Endodermal cell (in vitro differentiated cells): ENCODE measurements around the gene PSMD2. TPM values are rescaled to one million over a fixed set of nuclear protein-coding genes. Genes with fewer than 3 reads are reported as not detected.

Experiments
- DNase-seq: peaks from one replicate; pipeline ENCODE4 v3.0.0-alpha.2; 2017
- H3K27ac ChIP-seq: 2 replicates; pipeline ENCODE4 v1.5.1; 2013; ENCODE audit warnings: mild to moderate bottlenecking, low read depth, low read length, moderate library complexity
- H3K27me3 ChIP-seq: 2 replicates; pipeline ENCODE4 v1.6.1; 2013; ENCODE audit warnings: mild to moderate bottlenecking, low read length, moderate library complexity; ENCODE audit not compliant: insufficient read depth, control insufficient read depth, poor library complexity, severe bottlenecking
- H3K36me3 ChIP-seq: 2 replicates; pipeline ENCODE4 v1.7.0; 2013; ENCODE audit warnings: mild to moderate bottlenecking, low read length, moderate library complexity; ENCODE audit not compliant: control insufficient read depth, insufficient read depth
- H3K4me1 ChIP-seq: one replicate; pipeline ENCODE4 v1.7.0; 2013; ENCODE audit warnings: low read length; ENCODE audit not compliant: control insufficient read depth, insufficient read depth
- H3K4me3 ChIP-seq: 2 replicates; pipeline ENCODE4 v1.5.1; 2013; ENCODE audit warnings: mild to moderate bottlenecking, low read length, moderate library complexity
- H3K9ac ChIP-seq: 2 replicates; pipeline ENCODE4 v1.6.1; 2013; ENCODE audit warnings: mild to moderate bottlenecking, low read length, moderate library complexity; ENCODE audit not compliant: poor library complexity, severe bottlenecking; ENCODE audit errors: extremely low read depth
- H3K9me3 ChIP-seq: 2 replicates; pipeline ENCODE4 v1.6.1; 2013; ENCODE audit warnings: mild to moderate bottlenecking, low read length, moderate library complexity; ENCODE audit not compliant: control insufficient read depth
- H3K27ac Mint-ChIP-seq: 2 replicates; pipeline ENCODE4 v1.8.0; 2020; ENCODE audit warnings: mixed read lengths
- H3K27me3 Mint-ChIP-seq: 2 replicates; pipeline ENCODE4 v1.8.0; 2021; ENCODE audit warnings: mild to moderate bottlenecking, mixed read lengths; ENCODE audit not compliant: insufficient read depth
- H3K36me3 Mint-ChIP-seq: 2 replicates; pipeline ENCODE4 v1.8.0; 2020; ENCODE audit warnings: low read depth, mixed read lengths
- H3K4me1 Mint-ChIP-seq: 2 replicates; pipeline ENCODE4 v1.8.0; 2020; ENCODE audit warnings: mixed read lengths
- H3K4me3 Mint-ChIP-seq: 2 replicates; pipeline ENCODE4 v1.8.0; 2020; ENCODE audit warnings: mild to moderate bottlenecking, moderate library complexity, mixed read lengths
- H3K9me3 Mint-ChIP-seq: 2 replicates; pipeline ENCODE4 v1.8.0; 2020; ENCODE audit warnings: mild to moderate bottlenecking, mixed read lengths
- WGBS, 2 experiments: methylation state at CpG; one replicate each; pipeline versions ENCODE4 v1.1.5 to v1.1.7; 2013; ENCODE audit warnings: missing lambda C conversion rate in 2 of 2, mixed read lengths in 1 of 2; ENCODE audit not compliant: insufficient coverage in 1 of 2, insufficient read length in 1 of 2; 5-methylcytosine and 5-hydroxymethylcytosine counted together
- total RNA-seq, 2 donors: library from RNA; stranded (reverse); fragmentation: NEBNext Ultra II Directional in 1 of 2; extraction: Animal tissue kit (Norgen Biotek cat#: 25700) in 1 of 2; gene quantifications; 2 replicates in 1 of 2; 3 replicates in 1 of 2; pipeline ENCODE4 v1.2.1, GENCODE V29; 2021
- TF ChIP-seq, protein P1 (sequence below): fragments of 200-600 bp; sonication (generic); conservative IDR thresholded peaks from 2 replicates; pipeline ENCODE4 v1.5.0; 2021; ENCODE audit warnings: antibody characterized with exemption, mild to moderate bottlenecking

The PSMD2 gene
- total RNA-seq, 2 donors from 2014 or later: 332 TPM

DNA sequence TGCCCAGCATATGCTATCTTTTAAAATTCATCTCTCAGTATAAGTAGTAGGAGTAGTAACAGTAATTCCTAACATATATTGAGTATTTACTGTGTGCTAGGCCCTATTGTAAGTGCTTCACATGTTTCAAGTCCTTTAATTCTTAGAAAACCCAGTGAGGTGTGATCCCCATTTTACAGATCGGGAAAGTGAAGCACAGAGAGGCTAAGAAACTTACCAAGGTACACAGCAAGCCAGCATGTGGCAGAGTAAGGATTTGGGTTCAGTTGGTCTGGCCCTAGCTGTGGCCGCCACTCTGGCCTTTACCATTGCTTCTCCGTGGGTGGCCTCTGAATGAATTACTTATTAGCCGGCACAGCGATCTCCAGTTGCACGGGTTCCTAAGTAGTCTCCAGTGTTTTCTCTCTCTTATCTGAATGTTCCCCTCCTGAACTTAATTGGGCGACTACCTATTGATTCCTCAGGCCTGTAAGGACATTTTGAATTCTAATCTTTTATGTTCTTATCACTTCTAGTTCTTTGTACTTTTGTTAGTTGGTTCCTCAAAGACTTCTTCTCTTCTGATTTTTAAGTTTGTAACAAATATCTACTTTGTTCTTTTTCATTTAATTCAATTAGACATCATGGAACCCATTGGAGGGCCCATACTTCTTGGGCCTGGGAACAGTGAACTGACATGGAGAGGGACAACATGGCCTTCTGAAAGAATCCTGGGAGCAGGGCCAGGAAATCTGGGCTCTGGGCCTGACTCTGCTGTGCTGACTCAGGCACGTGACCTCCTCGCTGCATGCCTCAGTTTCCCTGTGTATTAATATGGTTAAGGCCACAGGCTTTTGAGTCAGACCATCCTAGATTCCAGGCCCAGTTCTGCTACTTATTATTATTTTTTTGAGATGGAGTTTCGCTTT is 50.8 kb downstream of the PSMD2 start:
- no peak overlapping the region for H3K4me3 Mint-ChIP-seq
- no peaks in the 10 kb centered on the region for H3K27me3 Mint-ChIP-seq
- H3K4me3 ChIP-seq: no peak overlapping the region
- no peak overlapping the region for H3K27ac Mint-ChIP-seq
- TF ChIP-seq, protein P1, sequence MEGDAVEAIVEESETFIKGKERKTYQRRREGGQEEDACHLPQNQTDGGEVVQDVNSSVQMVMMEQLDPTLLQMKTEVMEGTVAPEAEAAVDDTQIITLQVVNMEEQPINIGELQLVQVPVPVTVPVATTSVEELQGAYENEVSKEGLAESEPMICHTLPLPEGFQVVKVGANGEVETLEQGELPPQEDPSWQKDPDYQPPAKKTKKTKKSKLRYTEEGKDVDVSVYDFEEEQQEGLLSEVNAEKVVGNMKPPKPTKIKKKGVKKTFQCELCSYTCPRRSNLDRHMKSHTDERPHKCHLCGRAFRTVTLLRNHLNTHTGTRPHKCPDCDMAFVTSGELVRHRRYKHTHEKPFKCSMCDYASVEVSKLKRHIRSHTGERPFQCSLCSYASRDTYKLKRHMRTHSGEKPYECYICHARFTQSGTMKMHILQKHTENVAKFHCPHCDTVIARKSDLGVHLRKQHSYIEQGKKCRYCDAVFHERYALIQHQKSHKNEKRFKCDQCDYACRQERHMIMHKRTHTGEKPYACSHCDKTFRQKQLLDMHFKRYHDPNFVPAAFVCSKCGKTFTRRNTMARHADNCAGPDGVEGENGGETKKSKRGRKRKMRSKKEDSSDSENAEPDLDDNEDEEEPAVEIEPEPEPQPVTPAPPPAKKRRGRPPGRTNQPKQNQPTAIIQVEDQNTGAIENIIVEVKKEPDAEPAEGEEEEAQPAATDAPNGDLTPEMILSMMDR: no peak
- H3K36me3 ChIP-seq: peaks cover 40% of the 10 kb centered on the region
- no peaks in the 10 kb centered on the region for H3K27me3 ChIP-seq
- H3K9me3 ChIP-seq: no peaks in the 10 kb centered on the region
- H3K4me1 Mint-ChIP-seq: peaks cover 38% of the 10 kb centered on the region
- no peak for DNase-seq
- peaks cover 12% of the 10 kb centered on the region for H3K4me1 ChIP-seq
- WGBS, 2 experiments: 94 to 95% methylated on average over 9 to 10 of the region's 10 CpGs
- no peak overlapping the region for H3K9ac ChIP-seq
- no peak overlapping the region for H3K27ac ChIP-seq
- no peaks in the 10 kb centered on the region for H3K9me3 Mint-ChIP-seq
- peaks cover 36% of the 10 kb centered on the region for H3K36me3 Mint-ChIP-seq

DNA sequence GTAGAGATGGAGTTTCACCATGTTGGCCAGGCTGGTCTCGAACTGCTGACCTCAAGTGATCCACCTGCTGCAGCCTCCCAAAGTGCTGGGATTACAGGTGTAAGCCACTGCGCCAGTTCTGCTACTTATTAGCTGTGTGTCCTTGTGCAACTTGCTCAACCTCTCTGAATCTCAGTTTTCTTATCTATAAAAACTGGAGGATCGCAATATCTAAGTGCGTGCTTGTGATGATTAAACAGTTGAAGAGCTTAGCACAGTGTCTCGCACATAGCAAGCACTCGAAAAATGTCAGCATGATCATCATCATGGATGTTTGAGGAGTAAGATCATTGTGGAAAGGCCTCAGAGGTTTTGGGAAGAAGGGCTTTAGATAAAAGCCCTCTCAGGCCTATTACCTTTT is 51.6 kb downstream of the PSMD2 start:
- Histone ChIP-seq H3K4me1 (peaks cover 12% of the 10 kb centered on the region), H3K36me3 (peaks cover 47% of the 10 kb centered on the region), H3K9me3 (no peaks in the 10 kb centered on the region), H3K27ac (no peak overlapping the region), H3K9ac (no peak overlapping the region), H3K27me3 (no peaks in the 10 kb centered on the region), H3K4me3 (no peak overlapping the region)
- Mint-ChIP-seq H3K4me1 (peaks cover 33% of the 10 kb centered on the region), H3K27me3 (no peaks in the 10 kb centered on the region), H3K4me3 (no peak overlapping the region), H3K9me3 (no peaks in the 10 kb centered on the region), H3K36me3 (peaks cover 38% of the 10 kb centered on the region), H3K27ac (no peak overlapping the region)
- TF ChIP-seq, protein P1: no peak
- DNase-seq: no peak
- 90 to 96% methylated on average over 6 of the region's 6 CpGs for whole genome bisulfite sequencing, 2 experiments

DNA sequence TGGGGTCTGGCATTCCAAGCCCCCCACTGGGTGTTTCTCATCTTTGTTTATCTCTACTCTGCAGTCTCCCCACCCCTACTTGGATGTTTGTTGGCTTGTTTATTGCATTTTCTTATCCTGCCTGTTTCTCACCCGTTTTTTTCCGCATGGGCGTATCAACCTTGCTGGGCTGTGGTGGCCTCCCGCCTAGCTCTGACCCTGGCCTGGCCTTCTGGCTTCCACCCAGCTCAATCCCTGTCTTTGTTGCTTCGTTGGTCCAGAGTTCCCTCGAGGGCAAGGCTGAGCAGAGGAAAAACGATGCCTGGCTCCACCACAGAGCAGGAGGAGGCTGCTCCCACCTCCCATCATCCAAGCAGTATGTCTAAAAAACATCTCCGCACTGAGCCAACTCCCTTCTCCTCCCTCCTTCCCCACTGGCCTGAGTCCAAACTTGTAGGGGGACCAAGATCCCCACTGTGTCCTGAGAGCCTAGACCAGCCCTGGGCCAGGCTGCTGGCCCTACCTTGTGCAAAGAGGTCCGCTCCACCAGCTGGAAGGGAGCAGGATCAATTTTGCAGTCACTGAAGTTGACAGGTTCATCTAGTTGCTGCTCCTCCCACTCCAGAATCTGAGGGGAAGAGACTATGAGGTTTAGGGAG is 52.6 kb downstream of the PSMD2 start:
- Histone ChIP-seq H3K27me3 (no peaks in the 10 kb centered on the region), H3K27ac (peak overlapping the region; percentile 3), H3K9me3 (no peaks in the 10 kb centered on the region), H3K36me3 (peaks cover 51% of the 10 kb centered on the region), H3K4me1 (peaks cover 12% of the 10 kb centered on the region), H3K9ac (no peak overlapping the region), H3K4me3 (no peak overlapping the region)
- H3K27ac Mint-ChIP-seq: peak overlapping the region; percentile 84
- no peaks in the 10 kb centered on the region for H3K9me3 Mint-ChIP-seq
- TF ChIP-seq, protein P1: no peak
- WGBS, 2 experiments: 73 to 90% methylated on average over 5 to 9 of the region's 9 CpGs
- H3K36me3 Mint-ChIP-seq: peaks cover 41% of the 10 kb centered on the region
- no peak for DNase-seq
- no peaks in the 10 kb centered on the region for H3K27me3 Mint-ChIP-seq
- H3K4me3 Mint-ChIP-seq: peak overlapping the region; percentile 14
- peaks cover 30% of the 10 kb centered on the region for H3K4me1 Mint-ChIP-seq
